Measurements from ENCODE around the gene IRX4. TPM values are rescaled to one million over a fixed set of nuclear protein-coding genes. Genes with fewer than 3 reads are reported as not detected.

Gene IRX4
- total RNA-seq, 4 donors from 2014 or later = 0.78 to 1.7 TPM; not detected in 2

GRCh38 chr5:1918488-1919208 is 35.9 kb upstream of the IRX4 start:
- no peaks in the 10 kb centered on the region for H3K27me3 ChIP-seq
- no peak for ATAC-seq
- in situ Hi-C loops (cut with MboI; ENCODE audit: low sequenced_read_pairs in 4 of 4) = no loop called here
- H3K4me1 ChIP-seq = no peaks in the 10 kb centered on the region
- no peak for DNase-seq
- no peaks in the 10 kb centered on the region for H3K9me3 ChIP-seq
- H3K27ac ChIP-seq = no peak overlapping the region
- H3K4me3 ChIP-seq = no peak overlapping the region
- no peaks in the 10 kb centered on the region for H3K36me3 ChIP-seq
- intact Hi-C loops (cut with DNase I; ENCODE audit: low total_unique reads) = no loop called here
- TF ChIP-seq CTCF (IDR thresholded peaks at IDR 0.05 in 4 of 5, conservative IDR thresholded peaks at IDR 0.05 in 1 of 5) (no peak), POLR2A (IDR thresholded peaks at IDR 0.05) (no peak)

- Histone ChIP-seq H3K9me3 (no peaks in the 10 kb centered on the region), H3K4me1 (no peaks in the 10 kb centered on the region), H3K27ac (no peak overlapping the region), H3K4me3 (no peak overlapping the region), H3K36me3 (no peaks in the 10 kb centered on the region), H3K27me3 (no peaks in the 10 kb centered on the region)
- intact Hi-C loops (cut with DNase I; ENCODE audit: low total_unique reads) (no loop called here), in situ Hi-C loops (cut with MboI; ENCODE audit: low sequenced_read_pairs in 4 of 4) (no loop called here)
- no peak for DNase-seq
- no peak for TF ChIP-seq POLR2A (IDR thresholded peaks at IDR 0.05)
- TF ChIP-seq CTCF (IDR thresholded peaks at IDR 0.05 in 4 of 5, conservative IDR thresholded peaks at IDR 0.05 in 1 of 5) = no peak
- ATAC-seq = no peak
Measured at GRCh38 chr5:1917830-1918487, 35.2 kb upstream of the IRX4 start.

GRCh38 chr5:1916041-1917001 is 33.6 kb upstream of the IRX4 start:
- H3K27ac ChIP-seq = no peak overlapping the region
- H3K4me3 ChIP-seq = no peak overlapping the region
- no peak for TF ChIP-seq POLR2A (IDR thresholded peaks at IDR 0.05)
- TF ChIP-seq CTCF (IDR thresholded peaks at IDR 0.05 in 4 of 5, conservative IDR thresholded peaks at IDR 0.05 in 1 of 5) = no peak
- ATAC-seq (no peak), DNase-seq (no peak)
- no peaks in the 10 kb centered on the region for H3K9me3 ChIP-seq
- no peaks in the 10 kb centered on the region for H3K27me3 ChIP-seq
- intact Hi-C loops (cut with DNase I; ENCODE audit: low total_unique reads) (no loop called here), in situ Hi-C loops (cut with MboI; ENCODE audit: low sequenced_read_pairs in 4 of 4) (no loop called here)
- H3K36me3 ChIP-seq = no peaks in the 10 kb centered on the region
- no peaks in the 10 kb centered on the region for H3K4me1 ChIP-seq

- no peak for DNase-seq
- H3K4me3 ChIP-seq = no peak overlapping the region
- H3K36me3 ChIP-seq = no peaks in the 10 kb centered on the region
- no peak for ATAC-seq
- TF ChIP-seq POLR2A (IDR thresholded peaks at IDR 0.05) = no peak
- TF ChIP-seq CTCF (IDR thresholded peaks at IDR 0.05 in 4 of 5, conservative IDR thresholded peaks at IDR 0.05 in 1 of 5) = no peak
- H3K27ac ChIP-seq = no peak overlapping the region
- intact Hi-C loops (cut with DNase I; ENCODE audit: low total_unique reads) = no loop called here
- no peaks in the 10 kb centered on the region for H3K27me3 ChIP-seq
- H3K4me1 ChIP-seq = no peaks in the 10 kb centered on the region
- in situ Hi-C loops (cut with MboI; ENCODE audit: low sequenced_read_pairs in 4 of 4) = no loop called here
- H3K9me3 ChIP-seq = no peaks in the 10 kb centered on the region
Measured at GRCh38 chr5:1915316-1915715, 32.6 kb upstream of the IRX4 start.

All from gastrocnemius medialis (tissue), 4 donors.